Calu3 (cell line): ENCODE results near the gene PSKH1. TPM values are rescaled to one million over a fixed set of nuclear protein-coding genes. Genes with fewer than 3 reads are reported as not detected.

Source experiments
- BruUV-seq: library from RNA; stranded (reverse); fragments of 400-500 nt; replicated peaks from 2 replicates; lab custom pipeline; 2021; lab: Mats Ljungman, UMichigan
- CTCF ChIA-PET: fragments of 300-600 bp; sonication (Branson Sonifier 250); formaldehyde crosslinking; loops from one replicate; lab custom pipeline; 2022; ENCODE audit warnings: antibody characterized with exemption; lab: Charles Lee
- DNase-seq: peaks from one replicate; pipeline ENCODE4 v3.0.0; 2022
- H3K27ac Mint-ChIP-seq: one replicate; pipeline ENCODE4 v1.8.0; 2022; ENCODE audit warnings: mixed read lengths; ENCODE audit not compliant: unreplicated experiment
- H3K27me3 Mint-ChIP-seq: one replicate; pipeline ENCODE4 v1.8.0; 2022; ENCODE audit warnings: mixed read lengths; ENCODE audit not compliant: unreplicated experiment
- H3K36me3 Mint-ChIP-seq: one replicate; pipeline ENCODE4 v1.8.0; 2022; ENCODE audit warnings: mild to moderate bottlenecking, moderate library complexity, mixed read lengths; ENCODE audit not compliant: insufficient read depth, unreplicated experiment
- H3K4me1 Mint-ChIP-seq: one replicate; pipeline ENCODE4 v1.8.0; 2022; ENCODE audit warnings: mild to moderate bottlenecking, low read depth, mixed read lengths; ENCODE audit not compliant: unreplicated experiment
- H3K4me3 Mint-ChIP-seq: one replicate; pipeline ENCODE4 v1.8.0; 2022; ENCODE audit warnings: mild to moderate bottlenecking, low read depth, moderate library complexity, mixed read lengths; ENCODE audit not compliant: unreplicated experiment
- H3K9me3 Mint-ChIP-seq: one replicate; pipeline ENCODE4 v1.8.0; 2022; ENCODE audit warnings: low read depth, mixed read lengths; ENCODE audit not compliant: unreplicated experiment
- intact Hi-C: fragments of 100-400 bp; cut with micrococcal nuclease; formaldehyde crosslinking; loops from one replicate; pipeline ENCODE4 v1.10.0; 2022; ENCODE audit not compliant: unreplicated experiment
- total RNA-seq: library from RNA; stranded (reverse); gene quantifications from 2 replicates; pipeline ENCODE4 v1.2.3, GENCODE V29; 2022
- TF ChIP-seq, protein P1 (sequence below): fragments of 200-600 bp; IDR thresholded peaks from one replicate; pipeline ENCODE4 v1.8.0; 2022; ENCODE audit warnings: antibody characterized with exemption; ENCODE audit not compliant: unreplicated experiment

Gene PSKH1
- total RNA-seq, 1 experiment from 2014 or later, result 41.7 TPM

DNA sequence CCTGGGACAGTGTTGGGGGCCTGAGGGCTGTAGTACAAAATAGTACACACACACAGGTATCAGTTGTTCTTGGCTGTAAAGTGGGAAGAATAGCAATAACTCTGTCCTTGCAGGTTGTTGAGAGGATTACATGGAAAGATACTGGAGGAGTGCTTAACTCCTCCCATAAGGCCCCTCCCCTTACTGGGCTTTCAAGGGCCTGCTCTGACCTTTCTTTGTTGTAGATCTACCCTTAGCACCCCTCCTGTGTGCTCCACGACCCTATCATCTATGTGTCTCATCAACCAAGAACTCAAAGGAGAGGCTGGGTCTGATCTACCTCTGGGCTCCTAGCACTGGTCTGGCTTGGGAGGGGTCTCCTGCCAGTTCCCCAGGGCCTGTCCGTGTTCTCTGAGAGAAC, 28.5 kb upstream of the PSKH1 start:
- no peak overlapping the region for H3K4me3 Mint-ChIP-seq
- peaks cover 32% of the 10 kb centered on the region for H3K4me1 Mint-ChIP-seq
- TF ChIP-seq, protein P1, sequence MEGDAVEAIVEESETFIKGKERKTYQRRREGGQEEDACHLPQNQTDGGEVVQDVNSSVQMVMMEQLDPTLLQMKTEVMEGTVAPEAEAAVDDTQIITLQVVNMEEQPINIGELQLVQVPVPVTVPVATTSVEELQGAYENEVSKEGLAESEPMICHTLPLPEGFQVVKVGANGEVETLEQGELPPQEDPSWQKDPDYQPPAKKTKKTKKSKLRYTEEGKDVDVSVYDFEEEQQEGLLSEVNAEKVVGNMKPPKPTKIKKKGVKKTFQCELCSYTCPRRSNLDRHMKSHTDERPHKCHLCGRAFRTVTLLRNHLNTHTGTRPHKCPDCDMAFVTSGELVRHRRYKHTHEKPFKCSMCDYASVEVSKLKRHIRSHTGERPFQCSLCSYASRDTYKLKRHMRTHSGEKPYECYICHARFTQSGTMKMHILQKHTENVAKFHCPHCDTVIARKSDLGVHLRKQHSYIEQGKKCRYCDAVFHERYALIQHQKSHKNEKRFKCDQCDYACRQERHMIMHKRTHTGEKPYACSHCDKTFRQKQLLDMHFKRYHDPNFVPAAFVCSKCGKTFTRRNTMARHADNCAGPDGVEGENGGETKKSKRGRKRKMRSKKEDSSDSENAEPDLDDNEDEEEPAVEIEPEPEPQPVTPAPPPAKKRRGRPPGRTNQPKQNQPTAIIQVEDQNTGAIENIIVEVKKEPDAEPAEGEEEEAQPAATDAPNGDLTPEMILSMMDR, result no peak
- H3K27me3 Mint-ChIP-seq, result no peaks in the 10 kb centered on the region
- peaks cover 54% of the 10 kb centered on the region for H3K36me3 Mint-ChIP-seq
- no peak overlapping the region for H3K27ac Mint-ChIP-seq
- intact Hi-C loops, result no loop called here
- BruUV-seq, result no TSS peak
- no peaks in the 10 kb centered on the region for H3K9me3 Mint-ChIP-seq
- CTCF ChIA-PET, result interaction anchor here (1.0 to 1.7 kb wide), 2 partner anchors 19 to 48 kb away, joined by 7 to 18 read pairs; no protein-coding TSS in a partner anchor
- no peak for DNase-seq

DNA sequence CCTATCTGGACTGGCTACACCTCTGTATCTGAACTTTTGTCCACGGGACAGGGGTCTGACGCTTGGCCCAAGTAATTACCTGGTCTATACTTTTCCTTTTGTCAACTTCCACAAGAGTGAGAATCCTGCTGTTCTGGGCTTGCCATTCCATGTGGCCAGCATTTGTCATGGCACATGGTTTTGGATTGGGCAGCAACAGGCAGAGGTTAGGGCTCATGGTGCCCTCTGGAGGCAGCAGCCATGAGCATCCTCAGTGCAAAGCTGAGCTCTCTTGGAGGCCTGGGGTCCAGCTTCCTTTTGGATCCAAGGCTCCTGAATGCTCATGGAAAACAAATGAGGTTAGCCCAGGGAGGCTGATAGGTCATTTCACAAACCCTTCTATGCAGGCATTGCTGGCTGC, 27.7 kb upstream of the PSKH1 start:
- TF ChIP-seq, protein P1, result peak; percentile 20
- CTCF ChIA-PET, result interaction anchor here (0.7 to 1.7 kb wide), 8 partner anchors 18 to 477 kb away, joined by 4 to 18 read pairs (median 4); partner anchors contain the start of gene CTCF
- BruUV-seq, result no TSS peak
- H3K27ac Mint-ChIP-seq, result no peak overlapping the region
- intact Hi-C loops, result no loop called here
- H3K27me3 Mint-ChIP-seq, result no peaks in the 10 kb centered on the region
- H3K9me3 Mint-ChIP-seq, result no peaks in the 10 kb centered on the region
- no peak overlapping the region for H3K4me3 Mint-ChIP-seq
- peaks cover 53% of the 10 kb centered on the region for H3K36me3 Mint-ChIP-seq
- DNase-seq, result peak; percentile 46
- peaks cover 29% of the 10 kb centered on the region for H3K4me1 Mint-ChIP-seq

DNA sequence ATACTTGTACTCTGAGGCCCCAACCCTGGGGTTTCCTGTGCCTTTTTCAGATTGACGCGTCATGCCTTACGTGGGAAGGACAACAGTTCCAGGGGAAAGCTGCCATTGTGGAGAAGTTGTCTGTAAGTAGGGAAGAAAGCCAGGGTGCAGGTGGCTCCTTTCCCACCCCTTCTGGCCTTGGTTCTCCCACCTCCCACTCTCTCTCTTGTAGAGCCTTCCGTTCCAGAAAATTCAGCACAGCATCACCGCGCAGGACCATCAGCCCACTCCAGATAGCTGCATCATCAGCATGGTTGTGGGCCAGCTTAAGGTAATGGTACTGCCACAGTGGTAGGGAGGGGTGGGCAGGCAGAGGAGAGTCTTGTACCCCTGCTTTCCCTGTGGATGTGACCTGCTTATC, 24.8 kb upstream of the PSKH1 start:
- no TSS peak for BruUV-seq
- no peak overlapping the region for H3K27ac Mint-ChIP-seq
- H3K36me3 Mint-ChIP-seq, result peaks cover 64% of the 10 kb centered on the region

DNA sequence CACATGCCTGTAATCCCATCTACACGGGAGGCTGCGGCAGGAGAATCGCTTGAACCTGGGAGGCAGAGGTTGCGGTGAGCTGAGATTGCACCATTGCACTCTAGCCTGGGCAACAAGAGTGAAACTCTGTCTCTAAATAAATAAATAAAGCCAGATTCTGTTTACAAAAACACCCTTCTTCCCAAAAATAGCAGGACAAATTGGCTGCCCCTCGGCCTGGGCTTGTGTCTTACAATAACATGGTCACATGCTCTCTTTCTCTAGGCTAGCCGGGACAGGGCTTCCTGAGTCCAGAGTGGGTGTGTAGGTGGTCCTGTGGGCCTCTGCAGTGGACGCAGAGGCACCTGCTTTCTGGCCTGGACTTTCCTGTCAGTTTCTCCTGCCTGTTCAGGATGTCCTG, 23.4 kb upstream of the PSKH1 start:
- Mint-ChIP-seq H3K27ac (no peak overlapping the region), H3K9me3 (no peaks in the 10 kb centered on the region), H3K4me3 (no peak overlapping the region), H3K36me3 (peaks cover 73% of the 10 kb centered on the region), H3K27me3 (no peaks in the 10 kb centered on the region), H3K4me1 (peaks cover 18% of the 10 kb centered on the region)
- BruUV-seq, result no TSS peak
- CTCF ChIA-PET, result no interaction called here
- no peak for DNase-seq
- intact Hi-C loops, result no loop called here
- TF ChIP-seq, protein P1, result no peak

More for the DNA sequence above, 24.8 kb upstream of the PSKH1 start:
- Mint-ChIP-seq H3K9me3 (no peaks in the 10 kb centered on the region), H3K4me1 (peaks cover 8% of the 10 kb centered on the region), H3K27me3 (no peaks in the 10 kb centered on the region), H3K4me3 (no peak overlapping the region)
- CTCF ChIA-PET, result no interaction called here
- TF ChIP-seq, protein P1, result no peak
- DNase-seq, result no peak
- intact Hi-C loops, result no loop called here
